ENCODE measurements around the gene RASL11B. TPM values are rescaled to one million over a fixed set of nuclear protein-coding genes. Genes with fewer than 3 reads are reported as not detected.

RASL11B gene
- total RNA-seq: 0.11 TPM in 1 of 2 replicates, not detected in the other

GRCh38 chr4:52861879-52862616, at the start of gene RASL11B:
TSS of gene RASL11B (plus strand) at chr4:52862317. CDS start at chr4:52862508, 191 bp downstream.

Other genes with a start within 250 kb of the RASL11B start
- 13.3 and 14.5 TPM in 2 replicates for gene USP46, start 203.0 kb upstream of the RASL11B start, total RNA-seq
- gene ERVMER34-1, start 110.9 kb upstream of the RASL11B start, total RNA-seq: under 0.01 TPM in 1 of 2 replicates, not detected in the other

All from articular chondrocyte of knee joint (primary cell).